GM13977 (cell line): ENCODE data around the gene ATP11A.

ENCODE experiments used
- DNase-seq: peaks from one replicate; pipeline ENCODE4 v3.0.0; 2012; ENCODE audit warnings: low spot score
- in situ Hi-C: fragments of 300-500 bp; cut with MboI; formaldehyde crosslinking; loops from one replicate; pipeline ENCODE4 v1.12.0; 2022; ENCODE audit warnings: low sequenced_read_pairs, low pct_unique_long_range_greater_than_20kb, mixed read lengths, inconsistent platforms; ENCODE audit not compliant: unreplicated experiment
- TF ChIP-seq, protein P1 (sequence below): IDR thresholded peaks from 2 replicates; pipeline ENCODE4 v1.5.1; 2012; ENCODE audit warnings: mild to moderate bottlenecking, control low read depth; ENCODE audit not compliant: insufficient read depth; ENCODE audit errors: extremely low read depth, missing control alignments

ATP11A gene

DNA sequence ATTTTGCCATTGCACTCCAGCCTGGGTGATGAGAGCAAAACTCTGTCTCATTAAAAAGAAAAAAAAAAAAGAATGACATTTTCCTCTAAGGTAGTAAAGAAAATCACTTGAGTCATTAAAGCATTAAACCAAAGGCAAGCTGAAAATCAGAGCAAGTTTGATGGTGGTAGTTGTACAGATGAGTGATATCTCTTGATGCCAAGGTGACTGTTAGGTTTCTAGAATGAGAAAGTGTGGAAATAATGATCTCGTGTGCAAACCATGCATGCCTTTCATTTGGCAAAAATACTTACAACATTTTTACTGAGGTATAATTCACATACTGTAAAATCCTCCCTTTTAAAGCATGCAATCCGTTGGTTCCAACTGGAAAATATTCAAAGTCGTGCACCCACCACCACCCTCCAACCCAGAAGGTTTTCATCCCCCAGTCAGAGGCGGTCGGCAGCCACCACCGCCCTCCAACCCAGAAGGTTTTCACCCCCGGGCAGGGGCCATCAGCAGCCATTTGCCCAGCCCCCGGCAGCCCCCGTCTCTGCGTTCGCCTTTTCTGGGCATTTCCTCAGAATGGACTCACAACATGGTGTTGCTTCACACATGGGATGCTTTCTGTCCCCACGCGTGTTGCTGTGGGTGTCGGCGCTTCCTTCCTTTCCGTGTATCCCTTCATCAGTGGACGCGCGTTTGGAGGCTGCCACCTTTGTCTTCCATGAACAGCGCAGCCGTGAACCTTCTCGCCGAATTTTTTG lies 90.2 kb downstream of the ATP11A start:
- TF ChIP-seq, protein P1, sequence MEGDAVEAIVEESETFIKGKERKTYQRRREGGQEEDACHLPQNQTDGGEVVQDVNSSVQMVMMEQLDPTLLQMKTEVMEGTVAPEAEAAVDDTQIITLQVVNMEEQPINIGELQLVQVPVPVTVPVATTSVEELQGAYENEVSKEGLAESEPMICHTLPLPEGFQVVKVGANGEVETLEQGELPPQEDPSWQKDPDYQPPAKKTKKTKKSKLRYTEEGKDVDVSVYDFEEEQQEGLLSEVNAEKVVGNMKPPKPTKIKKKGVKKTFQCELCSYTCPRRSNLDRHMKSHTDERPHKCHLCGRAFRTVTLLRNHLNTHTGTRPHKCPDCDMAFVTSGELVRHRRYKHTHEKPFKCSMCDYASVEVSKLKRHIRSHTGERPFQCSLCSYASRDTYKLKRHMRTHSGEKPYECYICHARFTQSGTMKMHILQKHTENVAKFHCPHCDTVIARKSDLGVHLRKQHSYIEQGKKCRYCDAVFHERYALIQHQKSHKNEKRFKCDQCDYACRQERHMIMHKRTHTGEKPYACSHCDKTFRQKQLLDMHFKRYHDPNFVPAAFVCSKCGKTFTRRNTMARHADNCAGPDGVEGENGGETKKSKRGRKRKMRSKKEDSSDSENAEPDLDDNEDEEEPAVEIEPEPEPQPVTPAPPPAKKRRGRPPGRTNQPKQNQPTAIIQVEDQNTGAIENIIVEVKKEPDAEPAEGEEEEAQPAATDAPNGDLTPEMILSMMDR: no peak
- DNase-seq: peak; percentile 9
- in situ Hi-C loops: no loop called here

DNA sequence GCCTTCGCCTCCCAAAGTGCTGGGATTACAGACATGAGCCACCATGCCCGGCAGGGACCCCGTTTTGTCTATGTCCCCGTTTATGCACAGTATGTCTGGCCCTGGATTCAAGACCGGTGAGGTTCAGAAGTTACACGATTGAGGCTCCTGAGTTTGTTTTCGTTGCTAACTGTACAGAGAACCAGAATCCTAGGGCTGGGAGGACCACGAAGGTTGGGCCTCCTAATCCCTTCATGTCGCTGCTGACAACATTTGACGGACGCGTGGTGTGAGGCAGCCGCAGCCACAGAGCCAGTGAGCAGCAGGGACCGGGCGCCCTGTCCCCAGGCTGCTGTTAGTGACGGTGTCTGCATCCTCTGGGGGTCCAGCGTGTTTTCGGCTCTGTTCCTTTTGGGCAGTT lies 91.4 kb downstream of the ATP11A start:
- no peak for DNase-seq
- TF ChIP-seq, protein P1: no peak
- in situ Hi-C loops: no loop called here

DNA sequence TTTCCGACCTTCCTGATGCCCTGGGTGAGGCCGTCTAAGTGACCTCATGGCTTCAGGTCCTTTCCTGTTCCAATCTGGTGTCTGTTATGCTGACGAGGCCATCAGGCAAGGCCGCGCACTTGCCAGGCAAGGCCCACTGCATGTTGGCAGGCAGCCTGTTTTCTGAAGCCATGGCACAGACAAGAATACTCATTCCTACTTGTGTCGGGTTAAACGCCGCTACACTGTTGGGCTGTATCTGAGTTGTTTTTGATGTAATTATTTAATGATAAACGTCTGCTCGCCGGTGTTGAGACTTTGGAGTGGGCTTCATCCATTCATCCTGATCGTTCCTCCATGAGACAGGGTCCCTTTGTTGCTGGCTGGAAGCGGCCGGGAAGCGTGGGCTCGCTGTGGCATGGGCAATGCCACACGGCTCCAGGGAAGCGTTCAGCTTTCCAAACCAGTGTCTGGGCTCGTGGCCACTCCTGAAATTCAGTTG lies 92.1 kb downstream of the ATP11A start:
- in situ Hi-C loops: no loop called here
- TF ChIP-seq, protein P1: no peak
- DNase-seq: no peak

DNA sequence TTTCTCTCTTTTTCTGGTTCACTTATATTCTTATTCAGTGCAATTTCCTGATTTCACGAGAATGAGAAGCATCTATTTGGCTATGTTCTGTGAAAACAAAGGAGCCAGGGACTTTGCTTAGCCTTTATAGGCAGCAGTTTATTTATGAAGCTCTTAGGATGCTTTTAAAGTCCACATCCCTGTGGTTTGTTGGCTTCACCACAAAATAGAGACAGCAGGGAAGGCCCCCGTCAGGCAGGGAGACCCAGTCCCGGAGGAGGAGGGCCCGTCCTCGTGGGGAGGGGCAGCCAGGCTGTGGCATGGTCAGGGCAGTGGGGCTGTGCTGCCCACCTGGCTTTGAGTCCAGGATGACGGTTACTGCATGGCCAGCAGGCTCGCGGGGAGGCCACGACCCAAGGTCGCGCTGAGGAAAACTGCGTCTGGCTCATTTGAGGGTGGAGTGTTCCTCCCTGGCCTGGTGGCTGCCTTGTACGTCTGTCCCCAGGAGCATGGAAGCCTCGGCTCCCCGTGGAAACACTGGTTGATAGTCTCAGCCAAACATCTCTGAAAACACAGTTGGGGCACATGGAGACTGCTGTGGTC lies 92.7 kb downstream of the ATP11A start:
- in situ Hi-C loops: no loop called here

DNA sequence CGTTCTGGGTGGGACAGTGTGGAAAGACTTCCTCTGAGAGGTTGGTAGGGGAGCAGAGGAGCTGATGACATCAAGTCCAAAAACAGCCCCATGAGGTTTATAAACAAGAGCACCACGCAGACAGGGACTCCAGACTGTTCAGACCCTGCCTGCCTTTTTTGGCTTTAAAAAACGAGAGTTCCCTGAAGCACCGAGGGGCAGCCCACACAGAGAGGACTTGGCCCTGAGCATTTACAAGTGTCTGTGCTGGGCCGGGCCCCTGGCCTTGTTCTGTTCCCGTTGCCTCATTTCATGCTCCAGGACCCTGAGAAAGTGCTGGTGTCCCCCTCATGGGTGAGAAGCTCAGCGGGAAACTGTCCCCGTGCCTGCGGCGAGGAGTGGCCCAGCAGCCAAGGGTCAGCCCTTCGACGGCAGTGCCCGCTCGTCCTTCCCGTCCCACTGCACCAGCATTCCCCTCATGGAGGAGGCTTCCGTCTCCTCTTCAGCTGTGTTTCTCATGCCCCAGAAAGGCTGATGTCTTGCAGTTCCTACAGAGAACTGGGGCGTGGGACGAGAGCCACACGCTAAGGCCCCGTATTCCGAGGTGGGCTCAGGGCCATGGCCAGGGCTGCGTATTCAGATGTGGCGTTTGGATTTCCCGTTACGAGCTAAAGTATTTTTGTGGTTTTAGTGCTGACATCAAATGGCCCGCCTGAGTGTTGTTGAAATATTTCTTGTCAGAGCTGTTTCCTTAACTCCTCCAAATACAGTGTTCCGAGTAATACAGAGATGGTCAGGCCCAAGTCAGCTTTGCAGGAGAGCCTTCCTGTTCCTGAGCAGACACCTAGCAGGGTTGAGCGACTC lies 93.5 kb downstream of the ATP11A start:
- TF ChIP-seq, protein P1: no peak
- in situ Hi-C loops: no loop called here
- no peak for DNase-seq

More for the DNA sequence above, 92.7 kb downstream of the ATP11A start:
- TF ChIP-seq, protein P1: no peak
- no peak for DNase-seq

DNA sequence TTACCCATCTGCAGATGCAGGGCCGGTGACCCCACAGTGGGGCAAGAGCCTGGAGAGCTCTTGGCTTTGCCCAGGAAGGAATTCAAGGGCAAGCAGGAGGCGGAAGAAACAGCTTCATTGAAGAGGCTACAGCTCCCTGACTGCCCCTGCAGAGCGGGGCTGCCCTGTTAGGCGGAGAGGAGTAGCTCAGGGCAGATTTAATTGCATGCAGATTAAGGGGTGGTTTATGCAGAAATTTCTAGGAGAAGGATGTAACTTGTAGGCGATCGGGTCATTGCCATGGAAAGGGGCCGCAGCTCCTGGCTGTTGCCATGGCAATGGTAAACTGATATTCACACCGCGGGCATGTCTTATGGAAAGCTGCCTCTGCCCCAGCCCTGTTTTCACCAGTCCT lies 94.1 kb downstream of the ATP11A start:
- DNase-seq: no peak
- in situ Hi-C loops: no loop called here
- TF ChIP-seq, protein P1: no peak
